Endometrial microvascular endothelial cells (primary cell): ENCODE data around the gene POLR1F. TPM values are rescaled to one million over a fixed set of nuclear protein-coding genes. Genes with fewer than 3 reads are reported as not detected.

ENCODE experiments used
- in situ Hi-C: cut with HindIII; loops from 2 replicates; pipeline ENCODE4 v1.10.0; 2017; ENCODE audit warnings: low sequenced_read_pairs, low pct_unique_long_range_greater_than_20kb; ENCODE audit errors: inconsistent ontology term
- total RNA-seq: library from RNA; depleted of rRNA; stranded (reverse); fragments of >200 nt; gene quantifications from one replicate; pipeline ENCODE4 v1.2.3, GENCODE V29; 2015; ENCODE audit errors: inconsistent ontology term

The POLR1F gene
- 20.8 TPM for total RNA-seq

- in situ Hi-C loops, result no loop called here
Observed at GRCh38 chr7:19708397-19709248, at the start of gene POLR1F. TSS of gene POLR1F (minus strand) at chr7:19709037. CDS start at chr7:19709016, 21 bp downstream.

- in situ Hi-C loops, result loop anchor here (25.0 kb wide), 1 partner anchor 833 kb away; no protein-coding TSS in a partner anchor
Observed at GRCh38 chr7:19754521-19755116, 45.8 kb upstream of the POLR1F start.

DNA sequence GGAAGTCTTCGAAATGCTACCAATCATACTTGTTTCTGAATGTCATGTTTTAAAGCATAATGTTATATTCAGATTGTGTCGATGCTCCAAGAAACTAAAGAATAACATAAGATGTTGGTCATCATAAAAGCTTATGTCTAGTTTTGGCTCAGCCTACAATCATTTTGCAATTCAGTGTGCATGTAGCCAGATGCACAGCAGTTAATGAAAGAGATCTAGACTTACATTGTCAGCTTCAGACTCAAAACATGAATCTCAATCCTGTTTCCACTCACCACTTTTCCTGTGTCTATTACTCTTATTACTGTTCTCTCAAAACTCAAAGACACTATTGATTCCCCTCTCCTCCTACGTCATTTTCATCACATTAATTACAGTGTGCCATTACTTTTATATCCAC lies 43.2 kb upstream of the POLR1F start:
- in situ Hi-C loops, result loop anchor here (25.0 kb wide), 1 partner anchor 835 kb away; no protein-coding TSS in a partner anchor

GRCh38 chr7:19749658-19750057 lies 40.8 kb upstream of the POLR1F start:
- in situ Hi-C loops, result loop anchor here (25.0 kb wide), 1 partner anchor 838 kb away; no protein-coding TSS in a partner anchor

DNA sequence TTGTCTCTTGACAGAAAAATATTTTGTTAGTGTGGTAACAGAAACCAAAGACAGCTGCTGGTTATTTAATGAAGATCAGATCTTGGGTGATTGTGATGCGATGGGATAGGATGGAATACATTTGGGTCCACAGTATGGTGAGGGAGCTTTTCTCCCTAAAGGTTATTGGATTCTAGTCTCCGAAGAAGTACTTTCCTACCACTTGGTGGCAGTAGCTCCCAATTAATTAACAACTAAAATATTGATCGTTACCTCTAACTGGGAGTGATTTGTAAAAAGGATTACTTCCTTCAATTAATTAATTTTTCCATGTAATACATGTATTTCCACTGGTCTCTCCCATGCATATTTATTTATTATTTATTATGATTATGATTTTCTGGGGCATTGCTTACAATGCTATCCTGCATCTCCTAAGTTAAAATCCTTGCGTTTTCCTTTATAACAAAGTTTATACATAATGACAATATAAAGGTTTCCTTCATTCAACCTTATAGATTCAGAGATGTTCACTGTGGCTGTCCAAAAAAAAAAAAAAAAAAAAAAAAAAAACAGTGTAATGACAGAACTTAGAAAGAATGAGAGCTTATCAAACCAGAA lies 39.0 kb upstream of the POLR1F start:
- in situ Hi-C loops, result no loop called here

DNA sequence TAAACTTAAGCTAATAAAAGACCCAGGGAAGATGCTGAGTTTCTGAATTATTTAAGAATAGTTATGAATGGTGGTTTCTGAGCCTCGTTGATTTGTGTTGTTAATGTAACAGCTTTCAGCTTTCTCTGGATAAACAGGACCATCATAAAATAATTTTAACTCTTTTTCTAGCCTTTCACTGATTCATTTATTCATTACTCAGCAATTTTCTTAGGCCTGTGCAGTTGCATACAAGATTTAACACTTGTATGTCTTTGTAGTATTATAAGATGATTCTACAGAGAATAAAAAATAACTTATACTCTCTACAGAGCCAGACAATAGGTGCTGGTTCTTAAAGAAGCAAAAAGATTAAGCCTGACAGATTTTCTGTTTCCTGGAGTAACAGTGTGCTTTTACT lies 35.2 kb upstream of the POLR1F start:
- in situ Hi-C loops, result no loop called here

- in situ Hi-C loops, result no loop called here
Observed at GRCh38 chr7:19728716-19729115, 19.9 kb upstream of the POLR1F start.

- in situ Hi-C loops, result no loop called here
Observed at GRCh38 chr7:19725770-19726169, 16.9 kb upstream of the POLR1F start.

- in situ Hi-C loops, result no loop called here
Observed at GRCh38 chr7:19715499-19715898, 6.7 kb upstream of the POLR1F start.

GRCh38 chr7:19713676-19714075 lies 4.8 kb upstream of the POLR1F start:
- in situ Hi-C loops, result no loop called here

DNA sequence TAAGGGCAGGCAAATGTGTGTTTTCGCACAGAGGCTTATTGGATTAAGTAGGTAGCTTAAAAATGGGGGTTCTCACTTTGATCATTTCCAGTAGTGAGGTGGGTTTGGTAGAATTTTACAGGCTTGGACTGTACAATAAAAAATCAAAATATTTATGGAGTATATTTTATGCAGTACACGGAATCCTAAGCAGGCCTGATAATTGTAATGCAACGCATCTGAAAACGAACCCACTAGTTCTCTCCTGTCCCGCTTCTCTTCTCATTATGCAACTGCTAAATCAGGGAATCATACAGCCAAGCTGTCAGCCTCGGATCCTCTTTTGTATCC lies 377 bp upstream of the POLR1F start:
- in situ Hi-C loops, result no loop called here

DNA sequence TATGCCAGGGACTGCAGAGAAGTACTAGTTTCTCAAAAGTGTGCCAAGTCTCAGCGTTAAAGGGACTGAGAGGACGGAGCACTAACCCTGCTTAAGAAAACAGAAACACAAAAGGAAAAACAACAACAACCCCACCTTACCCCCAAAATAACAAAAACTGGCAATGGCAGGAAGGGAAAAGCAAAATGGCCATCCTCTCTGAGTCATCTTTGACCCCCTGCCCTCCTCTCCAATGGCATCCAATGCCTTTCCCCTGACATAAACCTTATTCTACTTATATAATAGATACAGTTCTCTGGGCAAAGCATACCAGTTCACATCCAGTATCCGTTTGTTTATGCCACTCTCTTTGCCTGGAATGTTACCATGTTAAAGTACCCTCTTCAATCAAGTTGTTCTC lies 1.6 kb downstream of the POLR1F start:
- in situ Hi-C loops, result no loop called here

DNA sequence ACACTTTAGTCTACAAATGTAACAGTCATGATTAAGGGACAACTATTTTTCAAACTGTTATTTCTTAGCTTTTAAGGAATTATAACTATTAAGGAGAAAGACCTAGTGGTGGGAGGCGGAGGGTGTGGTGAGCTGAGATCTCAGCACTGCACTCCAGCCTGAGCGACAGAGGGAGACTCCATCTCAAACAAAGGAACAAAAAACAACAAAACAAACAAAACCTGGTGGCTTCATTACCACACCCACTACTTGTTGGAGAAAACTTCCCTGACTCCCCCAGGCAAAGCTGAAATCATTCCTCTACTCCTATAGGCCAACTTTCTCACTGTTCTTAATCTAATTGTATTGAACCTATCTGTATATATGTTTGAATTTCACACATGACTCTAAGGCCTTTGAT lies 3.2 kb downstream of the POLR1F start:
- in situ Hi-C loops, result no loop called here

GRCh38 chr7:19701471-19701870 lies 7.4 kb downstream of the POLR1F start:
- in situ Hi-C loops, result no loop called here

DNA sequence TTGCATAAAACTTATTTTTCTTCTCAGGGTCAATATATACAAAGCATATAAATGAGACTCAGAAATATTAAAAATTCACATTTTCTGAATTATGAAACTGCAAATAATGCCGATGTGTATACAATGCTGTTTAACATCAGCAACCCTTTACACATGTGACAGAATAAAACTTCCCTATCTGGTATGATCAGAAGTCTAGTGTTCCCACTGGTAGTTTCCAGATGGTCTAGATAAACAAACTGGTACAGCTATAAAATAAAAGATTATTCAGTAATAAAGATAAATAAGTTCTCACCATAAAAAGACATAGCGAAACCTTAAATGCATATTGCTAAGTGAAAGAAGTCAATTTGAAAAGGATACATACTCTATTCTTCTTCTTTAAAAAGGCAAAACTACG lies 7.9 kb downstream of the POLR1F start:
- in situ Hi-C loops, result no loop called here

- in situ Hi-C loops, result no loop called here
Observed at GRCh38 chr7:19698331-19698730, 10.5 kb downstream of the POLR1F start.

GRCh38 chr7:19696926-19697325 lies 11.9 kb downstream of the POLR1F start:
- in situ Hi-C loops, result no loop called here

- in situ Hi-C loops, result no loop called here
Observed at GRCh38 chr7:19692111-19692828, 16.6 kb downstream of the POLR1F start.

GRCh38 chr7:19690736-19691135 lies 18.1 kb downstream of the POLR1F start:
- in situ Hi-C loops, result no loop called here
